MCF 10A (cell line): ENCODE measurements around the gene TMEM229B. TPM values are rescaled to one million over a fixed set of nuclear protein-coding genes. Genes with fewer than 3 reads are reported as not detected.

Source experiments
- BruUV-seq: library from RNA; stranded (reverse); fragments of 400-500 nt; replicated peaks from 2 replicates; lab custom pipeline; 2021; lab: Mats Ljungman, UMichigan
- CTCF ChIA-PET: fragments of 300-600 bp; sonication (Branson Sonifier 250); formaldehyde crosslinking; extraction: SDS; loops from one replicate; lab custom pipeline; 2021; ENCODE audit warnings: antibody characterized with exemption, inconsistent platforms; lab: Yijun Ruan, JAX
- POLR2A ChIA-PET: fragments of 300-600, 350-650 bp; sonication (Branson Sonifier 250); formaldehyde crosslinking; extraction: SDS; loops from one replicate; lab custom pipeline; 2020; ENCODE audit warnings: antibody characterized with exemption, inconsistent platforms; lab: Yijun Ruan, JAX
- DNase-seq: peaks from one replicate; pipeline ENCODE4 v3.0.0-alpha.2; 2018; ENCODE audit not compliant: unreplicated experiment
- H3K27ac Mint-ChIP-seq: one replicate; pipeline ENCODE4 v1.8.0; 2022; ENCODE audit warnings: mild to moderate bottlenecking, low read depth, mixed read lengths; ENCODE audit not compliant: unreplicated experiment
- H3K27me3 Mint-ChIP-seq: one replicate; pipeline ENCODE4 v1.8.0; 2022; ENCODE audit warnings: mixed read lengths; ENCODE audit not compliant: insufficient read depth, unreplicated experiment
- H3K36me3 Mint-ChIP-seq: one replicate; pipeline ENCODE4 v1.8.0; 2022; ENCODE audit warnings: mild to moderate bottlenecking, moderate library complexity, mixed read lengths; ENCODE audit not compliant: insufficient read depth, unreplicated experiment
- H3K4me1 Mint-ChIP-seq: one replicate; pipeline ENCODE4 v1.8.0; 2022; ENCODE audit warnings: mixed read lengths; ENCODE audit not compliant: insufficient read depth, unreplicated experiment
- H3K4me3 Mint-ChIP-seq: one replicate; pipeline ENCODE4 v1.8.0; 2022; ENCODE audit warnings: mild to moderate bottlenecking, moderate library complexity, mixed read lengths; ENCODE audit not compliant: unreplicated experiment
- H3K9me3 Mint-ChIP-seq: one replicate; pipeline ENCODE4 v1.8.0; 2022; ENCODE audit warnings: mixed read lengths; ENCODE audit not compliant: unreplicated experiment
- CTCF ChIP-seq: fragments of 200-600 bp; IDR thresholded peaks from one replicate; pipeline ENCODE4 v1.8.0; 2022; ENCODE audit warnings: antibody characterized with exemption, mild to moderate bottlenecking; ENCODE audit not compliant: unreplicated experiment
- intact Hi-C: fragments of 100-400 bp; cut with micrococcal nuclease; formaldehyde crosslinking; loops from 2 replicates; pipeline ENCODE4 v1.14.1; 2022
- total RNA-seq: library from RNA; stranded (reverse); gene quantifications from 2 replicates; pipeline ENCODE4 v1.2.3, GENCODE V29; 2022

Gene TMEM229B
- total RNA-seq, 1 experiment from 2014 or later = 0.37 TPM

GRCh38 chr14:67526676-67527459 lies 38.3 kb upstream of the TMEM229B start:
- Mint-ChIP-seq H3K4me1 (no peaks in the 10 kb centered on the region), H3K9me3 (no peaks in the 10 kb centered on the region), H3K4me3 (no peak overlapping the region), H3K27ac (no peak overlapping the region), H3K36me3 (no peaks in the 10 kb centered on the region), H3K27me3 (peaks cover 37% of the 10 kb centered on the region)
- CTCF ChIA-PET = interaction anchor here (0.5 to 9.0 kb wide), 64 partner anchors 9 to 1799 kb away, joined by 3 to 167 read pairs (median 6); partner anchors contain the start of gene RDH12
- intact Hi-C loops = loop anchor here (1.0 to 5.0 kb wide), 4 partner anchors 44 to 178 kb away; no protein-coding TSS in a partner anchor
- peak; percentile 65 for TF ChIP-seq CTCF
- BruUV-seq = no TSS peak
- POLR2A ChIA-PET = interaction anchor here (0.8 to 1.0 kb wide), 3 partner anchors 41 to 46 kb away, joined by 3 to 6 read pairs (median 3); no protein-coding TSS in a partner anchor
- DNase-seq = peak; percentile 69

DNA sequence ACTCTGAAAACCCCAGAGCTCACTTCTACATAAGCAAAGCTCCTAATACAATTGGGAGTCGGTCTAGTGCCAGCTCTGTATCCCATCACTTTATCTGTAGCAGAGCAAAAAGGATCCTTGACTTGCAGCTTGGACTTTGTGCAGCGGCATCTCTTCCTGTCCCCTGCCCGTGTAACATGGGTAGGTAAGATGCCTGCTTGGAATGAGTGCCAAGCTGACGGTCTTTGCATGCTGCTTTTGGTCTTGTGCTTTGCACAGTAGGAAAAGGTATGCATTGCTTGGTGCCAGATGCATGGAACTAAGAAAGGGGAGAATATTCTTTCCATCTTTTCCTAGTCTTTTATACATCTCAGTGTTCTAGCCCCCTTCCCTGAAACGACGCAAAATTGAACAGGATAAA lies 37.7 kb upstream of the TMEM229B start:
- H3K4me1 Mint-ChIP-seq = no peaks in the 10 kb centered on the region
- intact Hi-C loops = loop anchor here (1.0 to 5.0 kb wide), 4 partner anchors 45 to 179 kb away; no protein-coding TSS in a partner anchor
- H3K27me3 Mint-ChIP-seq = peaks cover 44% of the 10 kb centered on the region
- ChIA-PET POLR2A (interaction anchor here (1.0 kb wide), 1 partner anchor 44 kb away, joined by 3 read pairs; no protein-coding TSS in a partner anchor), CTCF (interaction anchor here (0.5 to 9.0 kb wide), 52 partner anchors 10 to 1799 kb away, joined by 3 to 167 read pairs (median 7); partner anchors contain the start of gene RDH12)
- DNase-seq = no peak
- H3K27ac Mint-ChIP-seq = no peak overlapping the region
- no TSS peak for BruUV-seq
- TF ChIP-seq CTCF = no peak
- H3K4me3 Mint-ChIP-seq = no peak overlapping the region
- no peaks in the 10 kb centered on the region for H3K9me3 Mint-ChIP-seq
- no peaks in the 10 kb centered on the region for H3K36me3 Mint-ChIP-seq

DNA sequence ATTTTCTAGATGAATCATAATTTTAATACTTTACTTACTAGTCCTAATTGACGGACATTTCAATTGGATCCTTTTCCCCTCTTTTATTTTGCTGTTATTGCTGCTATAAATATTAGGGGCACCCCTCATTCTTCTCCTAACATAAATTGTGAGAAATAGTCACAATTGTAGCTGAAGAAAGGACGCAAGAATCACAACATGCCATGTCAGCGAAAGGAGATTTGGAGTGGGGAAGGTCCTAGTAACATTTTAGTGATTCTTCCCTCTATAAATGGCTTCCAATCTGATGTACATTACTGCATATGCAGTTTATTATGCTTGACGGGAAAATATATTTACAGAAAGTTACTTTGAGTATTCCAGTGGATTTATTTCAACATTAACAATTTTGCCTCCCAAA lies 36.9 kb upstream of the TMEM229B start:
- TF ChIP-seq CTCF = no peak
- Mint-ChIP-seq H3K36me3 (no peaks in the 10 kb centered on the region), H3K4me3 (no peak overlapping the region), H3K9me3 (no peaks in the 10 kb centered on the region), H3K4me1 (no peaks in the 10 kb centered on the region), H3K27ac (no peak overlapping the region), H3K27me3 (peaks cover 52% of the 10 kb centered on the region)
- no peak for DNase-seq
- BruUV-seq = no TSS peak
- intact Hi-C loops = loop anchor here (5.0 kb wide), 1 partner anchor 98 kb away; no protein-coding TSS in a partner anchor
- POLR2A ChIA-PET = interaction anchor here (1.2 kb wide), 1 partner anchor 11 kb away, joined by 4 read pairs; no protein-coding TSS in a partner anchor
- CTCF ChIA-PET = interaction anchor here (0.6 to 9.0 kb wide), 17 partner anchors 10 to 178 kb away, joined by 3 to 167 read pairs (median 18); partner anchors contain the start of gene RDH12

GRCh38 chr14:67524634-67524963 lies 36.1 kb upstream of the TMEM229B start:
- intact Hi-C loops = no loop called here
- Mint-ChIP-seq H3K27ac (no peak overlapping the region), H3K4me3 (no peak overlapping the region), H3K36me3 (no peaks in the 10 kb centered on the region), H3K9me3 (no peaks in the 10 kb centered on the region), H3K4me1 (no peaks in the 10 kb centered on the region), H3K27me3 (peaks cover 60% of the 10 kb centered on the region)
- CTCF ChIA-PET = interaction anchor here (0.6 to 9.0 kb wide), 5 partner anchors 10 to 99 kb away, joined by 3 to 167 read pairs (median 66); no protein-coding TSS in a partner anchor
- TF ChIP-seq CTCF = no peak
- no TSS peak for BruUV-seq
- POLR2A ChIA-PET = interaction anchor here (0.6 to 1.2 kb wide), 3 partner anchors 8 to 924 kb away, joined by 3 to 4 read pairs (median 3); partner anchors contain the start of gene PLEKHH1
- peak; percentile 34 for DNase-seq
